Endothelial cell of umbilical vein (primary cell): ENCODE results near the gene RADIL.

ENCODE experiments used
- CTCF ChIP-seq, 2 donors: IDR thresholded peaks; 1 replicate in 1 of 2; 2 replicates in 1 of 2; pipeline ENCODE4 v1.5.1; 2011; ENCODE audit warnings: low read length in 2 of 2, mild to moderate bottlenecking in 2 of 2, moderate library complexity in 2 of 2, control low read depth in 1 of 2, inconsistent platforms in 1 of 2, low read depth in 1 of 2; ENCODE audit not compliant: insufficient read depth in 1 of 2; ENCODE audit errors: extremely low read depth in 1 of 2
- EZH2 ChIP-seq: IDR thresholded peaks from 2 replicates; pipeline ENCODE4 v1.6.1; 2012; ENCODE audit warnings: borderline replicate concordance, low read depth, mild to moderate bottlenecking, moderate library complexity, low read length, inconsistent platforms; ENCODE audit not compliant: severe bottlenecking
- POLR2A ChIP-seq: IDR thresholded peaks from 2 replicates; pipeline ENCODE4 v1.6.1; 2012; ENCODE audit warnings: low read depth, mild to moderate bottlenecking, control low read depth, low read length
- POLR2AphosphoS5 ChIP-seq: IDR thresholded peaks from 2 replicates; pipeline ENCODE4 v1.6.1; 2012; ENCODE audit warnings: low read depth, mild to moderate bottlenecking, control low read depth, low read length, moderate library complexity; ENCODE audit not compliant: insufficient read depth

DNA sequence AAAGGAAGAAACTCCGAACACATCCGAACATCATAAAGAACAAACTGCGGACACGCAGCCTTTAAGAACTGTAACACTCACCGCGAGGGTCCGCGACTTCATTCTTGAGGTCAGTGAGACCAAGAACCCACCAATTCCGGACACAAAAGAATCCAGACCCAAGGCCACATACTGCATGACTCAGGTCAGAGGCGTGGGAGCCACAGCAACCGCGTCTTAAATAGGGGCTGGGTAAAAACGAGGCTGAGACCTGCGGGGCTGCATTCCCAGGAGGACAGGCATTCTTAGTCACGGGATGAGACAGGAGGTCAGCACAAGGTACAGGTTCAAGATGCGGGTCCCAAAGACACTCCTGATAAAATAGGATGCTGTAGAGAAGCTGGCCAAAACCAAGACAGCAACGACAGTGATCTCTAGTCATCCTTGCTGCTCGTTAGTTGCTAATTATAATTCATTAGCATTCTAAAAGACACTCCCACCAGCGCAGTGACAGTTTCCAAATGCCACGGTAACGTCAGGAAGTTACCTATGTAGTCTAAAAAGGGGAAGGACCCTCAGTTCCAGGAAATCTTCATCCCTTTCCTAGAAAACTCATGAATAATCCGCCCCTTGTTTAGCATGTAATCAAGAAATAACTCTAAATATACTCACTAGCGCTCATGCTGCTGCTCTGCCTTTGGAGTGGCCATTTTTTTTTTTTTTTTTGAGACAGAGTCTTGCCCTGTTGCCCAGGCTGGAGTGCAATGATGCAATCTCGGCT lies 88.7 kb downstream of the RADIL start:
- TF ChIP-seq POLR2A: no peak
- no peak for TF ChIP-seq CTCF (IDR thresholded peaks at IDR 0.05; ENCODE audit: extremely low read depth in 1 of 2, insufficient read depth in 1 of 2, low read depth in 1 of 2, low read length in 2 of 2)
- TF ChIP-seq POLR2AphosphoS5: no peak
- no peak for TF ChIP-seq EZH2
